ENCODE data around the gene MDGA2.

MDGA2 gene

DNA sequence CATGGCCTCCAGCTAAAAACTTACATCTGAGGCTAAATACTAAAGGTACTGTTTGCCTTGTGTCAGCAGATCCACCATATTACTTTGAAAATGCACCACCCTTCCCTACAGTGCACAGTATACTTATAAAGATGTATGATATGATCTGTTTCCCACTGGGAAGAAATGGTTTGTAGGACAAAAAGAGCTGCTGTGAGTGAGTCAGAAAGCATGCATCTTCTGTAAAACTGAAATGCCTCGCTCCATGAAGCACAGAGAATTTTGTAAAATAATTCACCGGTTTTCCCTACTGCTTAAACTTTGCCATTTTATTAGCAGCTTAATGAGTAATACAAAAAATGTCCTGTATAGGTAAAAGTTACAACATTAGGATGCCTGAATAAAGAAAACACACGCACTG is 68.8 kb downstream of the MDGA2 start:
- DNase-seq: no peak

DNA sequence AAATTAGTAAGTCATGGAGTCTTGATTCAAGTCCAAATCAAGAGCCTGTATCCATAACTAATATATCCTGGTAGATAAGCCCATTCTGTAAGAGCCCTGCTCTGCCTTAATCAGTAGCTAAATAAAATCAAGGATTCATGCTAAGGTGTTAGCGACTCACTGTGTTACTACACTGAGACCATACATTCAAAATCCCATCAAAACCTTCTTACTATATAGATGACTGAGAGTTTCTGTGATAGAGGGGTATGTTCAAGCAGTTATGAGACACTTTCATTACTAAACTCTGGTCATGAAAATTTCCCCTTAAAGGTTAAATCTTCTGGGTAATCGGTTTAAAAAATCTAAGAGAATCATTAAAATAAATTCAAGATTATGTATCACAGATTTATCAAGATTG is 78.5 kb downstream of the MDGA2 start:
- no peak for DNase-seq

DNA sequence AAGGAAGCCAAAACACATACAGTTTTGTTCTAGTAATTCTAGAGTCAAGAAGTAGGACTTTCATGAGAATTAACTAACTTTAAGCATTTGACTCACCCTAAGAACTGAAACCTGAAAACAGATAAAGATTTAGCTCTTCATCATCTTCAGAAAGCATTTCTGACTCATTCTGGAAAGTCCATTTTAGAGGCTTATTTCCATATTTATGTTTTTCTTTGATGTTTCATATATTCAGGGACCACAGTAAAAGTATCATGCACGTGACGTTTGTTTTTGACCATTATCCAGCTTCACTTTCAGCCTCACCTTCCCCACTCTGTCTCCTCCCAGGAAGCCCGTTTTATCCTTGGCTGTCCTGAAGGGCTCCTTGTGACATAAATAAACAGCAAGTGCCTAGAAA is 79.2 kb downstream of the MDGA2 start:
- no peak for DNase-seq

GRCh38 chr14:47595552-47595951 is 79.9 kb downstream of the MDGA2 start:
- DNase-seq: no peak

DNA sequence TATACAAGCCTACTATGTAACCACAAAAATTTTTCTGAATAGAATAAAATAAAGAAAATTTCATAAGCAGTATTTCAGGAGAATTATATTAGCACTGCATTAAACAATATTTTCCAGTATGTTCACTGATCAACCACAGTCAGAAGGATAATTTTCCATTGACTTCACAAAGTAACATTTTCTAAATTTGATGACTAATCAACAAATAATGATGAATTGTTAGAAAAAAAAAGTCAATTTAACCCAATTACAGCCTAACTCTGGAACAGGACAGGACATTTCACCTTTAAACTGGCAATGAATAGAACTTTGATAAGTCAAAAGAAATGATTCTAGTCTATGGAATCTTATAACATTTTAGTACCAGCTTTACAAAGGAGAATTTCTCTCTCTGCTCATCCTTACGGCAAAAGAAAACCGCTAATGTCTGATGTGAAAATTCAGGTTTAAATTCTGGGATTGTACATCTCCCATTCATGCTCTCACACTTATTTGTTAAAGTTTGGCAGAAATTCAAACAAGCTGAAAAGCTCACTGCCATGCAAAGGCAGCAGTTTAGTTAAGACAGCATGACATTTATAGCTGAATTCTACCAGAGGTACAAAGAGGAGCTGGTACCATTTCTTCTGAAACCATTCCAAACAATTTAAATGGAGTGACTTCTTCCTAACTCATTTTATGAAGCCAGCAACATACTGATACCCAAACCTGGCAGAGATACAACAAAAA is 84.5 kb downstream of the MDGA2 start:
- no peak for DNase-seq

- no peak for DNase-seq
Observed at GRCh38 chr14:47585447-47585846, 90.0 kb downstream of the MDGA2 start.

- no peak for DNase-seq
Observed at GRCh38 chr14:47567273-47567672, 108.1 kb downstream of the MDGA2 start.

GRCh38 chr14:47557894-47558293 is 117.5 kb downstream of the MDGA2 start:
- no peak for DNase-seq

DNA sequence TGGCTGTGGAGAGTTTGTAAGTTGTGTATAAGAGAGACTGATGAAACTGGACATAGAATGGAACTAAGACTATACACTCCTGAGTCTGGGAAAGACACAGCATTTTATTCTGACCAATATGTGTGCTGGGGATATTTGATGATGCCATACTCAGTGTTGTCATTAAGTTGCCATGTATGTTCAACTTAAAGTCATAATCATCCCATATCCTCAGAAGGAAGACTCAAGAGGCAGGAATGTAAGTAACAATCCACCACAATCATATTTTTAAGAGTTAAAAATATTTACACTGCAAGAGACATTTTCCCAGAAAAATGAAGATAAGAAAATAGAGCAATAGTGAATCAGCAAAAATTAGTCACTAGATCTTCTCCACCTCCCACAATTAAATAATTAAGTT is 120.1 kb downstream of the MDGA2 start:
- no peak for DNase-seq

DNA sequence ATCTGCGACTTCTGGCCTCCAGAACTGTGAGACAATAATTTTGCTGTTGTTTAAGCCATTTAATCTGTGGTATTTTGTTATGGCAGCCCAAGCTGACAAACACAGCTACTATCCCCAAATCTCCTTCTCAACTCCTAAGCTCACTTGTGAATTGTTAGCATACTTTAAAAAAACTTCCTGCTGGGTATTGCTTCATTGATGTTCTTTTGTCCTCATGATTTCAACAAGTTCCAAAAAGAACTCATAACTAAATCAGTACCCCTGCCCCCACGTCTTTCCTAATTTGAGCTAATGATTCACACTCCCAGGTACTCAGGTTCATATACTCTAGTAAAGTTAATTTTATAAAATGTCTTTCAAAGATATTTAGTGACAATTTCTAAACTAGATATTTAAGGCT is 125.5 kb downstream of the MDGA2 start:
- no peak for DNase-seq

DNA sequence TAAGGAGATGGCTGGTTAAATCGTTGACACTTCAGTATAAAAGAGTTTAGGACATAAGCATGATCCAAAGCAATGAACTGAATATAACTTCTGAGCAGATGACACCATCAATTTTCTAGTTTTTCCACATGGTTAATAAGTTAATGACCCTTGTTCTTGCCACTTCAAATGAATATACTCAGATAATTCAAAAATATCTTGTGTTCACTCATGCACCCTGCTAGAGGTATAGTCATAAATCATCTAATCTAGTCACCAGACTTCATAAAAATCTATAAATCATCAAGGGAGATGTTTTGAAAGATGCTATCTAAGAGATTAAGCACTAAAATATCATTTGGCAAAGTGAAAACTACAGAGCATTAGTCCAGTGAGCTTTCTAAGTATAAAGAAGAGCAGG is 131.9 kb downstream of the MDGA2 start:
- no peak for DNase-seq

DNA sequence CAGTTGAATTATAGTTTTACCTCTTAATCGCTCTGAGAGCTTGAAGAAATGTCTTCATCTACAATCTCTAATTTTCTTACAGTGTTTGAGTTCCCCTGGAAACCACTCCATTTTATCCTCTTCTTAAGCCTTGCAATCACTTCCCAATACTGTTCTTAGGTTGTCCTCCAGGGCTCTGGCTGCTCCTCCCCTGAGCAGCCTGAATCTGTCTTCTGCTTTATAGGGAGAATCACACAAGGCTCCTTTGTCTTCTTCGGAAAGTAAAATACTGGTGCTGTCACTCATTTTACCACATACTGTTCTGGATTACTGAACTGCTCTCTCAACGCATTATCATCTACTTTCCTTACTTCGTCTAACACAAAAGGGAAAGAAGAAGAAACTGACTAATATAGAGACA is 133.7 kb downstream of the MDGA2 start:
- no peak for DNase-seq

GRCh38 chr14:47539031-47539461 is 136.4 kb downstream of the MDGA2 start:
- DNase-seq: no peak

DNA sequence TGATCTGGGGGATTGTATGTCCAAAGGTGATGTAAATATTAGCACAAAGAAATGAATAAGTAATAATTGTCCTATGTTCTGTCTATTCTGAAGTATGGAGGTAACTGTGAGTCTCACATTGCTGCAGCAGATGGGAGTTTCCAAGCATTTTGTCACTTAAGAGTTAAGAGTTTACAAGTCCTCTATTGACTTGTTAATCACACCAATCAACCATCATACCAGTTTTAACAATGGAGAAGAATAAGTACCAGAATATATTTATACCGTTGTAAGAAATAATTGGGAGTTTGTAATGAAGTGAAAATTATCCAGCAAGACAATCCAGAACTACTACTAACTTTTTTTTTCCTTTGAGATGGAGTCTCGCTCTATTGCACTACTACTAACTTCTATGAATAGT is 139.1 kb downstream of the MDGA2 start:
- no peak for DNase-seq

GRCh38 chr14:47526591-47527244 is 148.7 kb downstream of the MDGA2 start:
- DNase-seq: no peak

DNA sequence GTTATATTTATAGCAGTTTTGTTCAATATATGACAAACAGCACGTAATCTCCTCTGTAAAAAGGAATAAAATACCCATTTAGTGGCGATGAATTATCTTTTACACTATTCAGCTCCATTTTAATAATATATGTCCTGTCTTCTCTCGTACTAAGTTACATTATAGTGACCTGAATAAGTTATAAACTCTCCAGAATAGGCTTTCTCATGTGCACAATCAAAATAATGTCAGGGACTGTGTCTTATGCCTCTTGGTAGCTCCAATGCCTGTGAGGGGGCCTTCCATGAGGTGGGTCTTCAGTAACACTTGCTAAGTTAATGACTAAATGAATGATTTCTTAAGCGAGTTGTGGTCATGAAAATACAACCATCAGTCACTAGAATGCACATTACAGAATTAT is 150.9 kb downstream of the MDGA2 start:
- DNase-seq: no peak

- DNase-seq: no peak
Observed at GRCh38 chr14:47520382-47520781, 155.0 kb downstream of the MDGA2 start.

- no peak for DNase-seq
Observed at GRCh38 chr14:47511829-47512228, 163.6 kb downstream of the MDGA2 start.

DNA sequence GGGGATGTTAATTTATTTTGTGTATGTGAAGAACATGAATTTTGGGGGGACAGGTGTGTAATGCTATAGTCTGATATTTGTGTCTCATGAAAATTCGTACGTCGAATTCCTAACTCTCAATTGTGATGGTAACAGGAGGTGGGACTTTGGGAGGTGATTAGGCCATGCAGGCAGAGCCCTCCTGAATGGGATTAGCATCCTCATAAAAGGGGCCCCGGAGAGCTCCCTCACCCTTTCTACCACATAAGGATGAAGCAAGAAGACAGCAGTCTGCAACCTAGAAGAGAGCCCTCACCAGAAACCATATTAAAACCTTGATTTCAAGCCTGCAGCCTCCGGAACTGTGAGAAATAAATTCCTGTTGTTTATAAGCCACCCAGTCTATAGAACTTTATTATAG is 165.4 kb downstream of the MDGA2 start:
- no peak for DNase-seq

- DNase-seq: no peak
Observed at GRCh38 chr14:47507861-47508260, 167.5 kb downstream of the MDGA2 start.

DNA sequence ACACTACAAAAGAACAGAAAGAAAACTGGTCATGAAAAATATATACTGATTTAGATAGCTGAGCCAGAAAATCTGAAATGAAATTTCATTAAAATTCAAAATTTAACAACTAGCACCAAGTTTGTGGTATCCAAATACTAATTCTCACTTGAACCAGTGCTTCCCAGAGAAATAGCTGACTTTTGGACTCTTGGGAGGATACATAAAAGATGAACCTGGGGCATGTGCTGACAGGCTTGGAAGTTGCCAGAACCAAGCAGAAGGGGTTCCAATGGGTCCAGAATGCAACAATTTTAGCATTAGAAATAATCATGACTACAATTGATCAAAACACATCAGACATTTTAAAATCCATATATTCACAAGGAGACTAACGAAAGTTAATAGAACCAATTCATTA is 175.0 kb downstream of the MDGA2 start:
- no peak for DNase-seq

- no peak for DNase-seq
Observed at GRCh38 chr14:47490766-47491165, 184.6 kb downstream of the MDGA2 start.

DNA sequence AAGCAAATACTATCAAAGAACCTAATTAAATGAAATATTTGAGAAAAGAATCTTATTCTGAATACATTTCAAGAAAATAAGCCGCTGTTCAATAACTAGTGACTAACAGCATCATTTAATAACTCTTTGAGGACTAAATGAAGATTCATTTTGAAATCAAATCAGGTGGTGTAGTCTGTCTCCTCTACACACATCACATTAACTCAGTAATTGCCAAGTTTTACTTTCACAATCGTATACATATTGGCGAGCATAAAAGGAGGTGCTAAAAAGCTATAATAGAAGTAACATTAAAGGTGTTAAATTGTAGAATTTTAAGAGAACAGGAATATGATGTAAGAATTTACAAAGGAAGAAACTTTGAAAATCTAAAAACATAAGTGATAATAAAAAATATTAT is 185.1 kb downstream of the MDGA2 start:
- DNase-seq: no peak

GRCh38 chr14:47485421-47485820 is 190.0 kb downstream of the MDGA2 start:
- DNase-seq: no peak

DNA sequence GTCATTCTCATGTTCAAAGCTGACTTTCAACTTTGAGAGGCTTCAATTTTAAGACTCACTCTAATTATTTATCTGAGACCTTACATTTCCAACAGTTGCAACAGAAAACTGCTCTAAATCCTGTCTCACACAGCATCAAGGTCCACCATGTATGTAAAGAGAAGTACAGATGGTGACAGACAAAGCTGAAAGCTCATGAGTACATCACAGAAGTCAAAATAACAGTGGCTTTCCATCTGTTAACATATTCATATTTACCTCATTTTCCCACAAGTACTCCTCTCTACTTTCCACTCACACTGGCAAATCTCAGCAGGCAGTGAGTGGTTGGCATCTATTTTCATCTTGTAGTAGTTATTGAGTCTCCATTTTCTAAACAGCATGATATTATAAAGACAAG is 192.0 kb downstream of the MDGA2 start:
- DNase-seq: no peak
